Measurements from ENCODE around the gene HES5.

The HES5 gene

DNA sequence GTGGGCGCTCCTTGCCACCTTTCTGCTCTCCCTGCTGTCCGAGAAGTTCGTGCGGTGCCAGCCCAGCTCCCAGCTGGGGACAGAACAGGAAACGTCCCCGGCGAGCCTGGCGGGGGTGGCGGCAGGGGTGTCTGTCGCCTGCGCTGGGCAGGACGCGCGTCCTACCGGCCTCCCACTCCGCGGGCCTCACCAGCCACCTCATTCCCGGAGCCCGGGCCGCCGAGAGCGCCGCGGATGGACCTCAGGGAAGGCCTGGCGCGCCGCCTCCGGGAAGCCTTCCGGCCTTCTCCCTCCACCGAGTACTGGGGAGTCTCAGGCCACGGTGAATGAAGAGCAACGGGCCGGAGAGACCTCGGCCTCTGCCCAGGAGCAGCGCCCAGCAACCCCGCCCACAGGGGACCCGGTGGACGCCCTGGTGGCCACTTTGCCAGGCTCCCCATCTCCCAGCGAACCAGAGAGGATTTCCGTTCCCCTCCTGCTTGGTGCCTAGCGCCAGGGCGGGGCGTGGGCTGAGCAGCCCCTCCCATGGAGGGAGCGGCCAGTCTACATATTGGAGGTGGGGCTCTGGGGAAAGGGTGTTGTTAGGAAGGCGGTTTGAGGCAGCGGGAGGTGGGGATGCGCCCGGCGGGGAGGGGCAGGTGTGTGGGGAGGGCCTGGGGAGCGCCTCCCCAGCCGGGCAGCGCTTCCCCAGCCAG is 16.6 kb upstream of the HES5 start:
- peak; percentile 50 for DNase-seq (ENCODE audit: low read depth)

DNA sequence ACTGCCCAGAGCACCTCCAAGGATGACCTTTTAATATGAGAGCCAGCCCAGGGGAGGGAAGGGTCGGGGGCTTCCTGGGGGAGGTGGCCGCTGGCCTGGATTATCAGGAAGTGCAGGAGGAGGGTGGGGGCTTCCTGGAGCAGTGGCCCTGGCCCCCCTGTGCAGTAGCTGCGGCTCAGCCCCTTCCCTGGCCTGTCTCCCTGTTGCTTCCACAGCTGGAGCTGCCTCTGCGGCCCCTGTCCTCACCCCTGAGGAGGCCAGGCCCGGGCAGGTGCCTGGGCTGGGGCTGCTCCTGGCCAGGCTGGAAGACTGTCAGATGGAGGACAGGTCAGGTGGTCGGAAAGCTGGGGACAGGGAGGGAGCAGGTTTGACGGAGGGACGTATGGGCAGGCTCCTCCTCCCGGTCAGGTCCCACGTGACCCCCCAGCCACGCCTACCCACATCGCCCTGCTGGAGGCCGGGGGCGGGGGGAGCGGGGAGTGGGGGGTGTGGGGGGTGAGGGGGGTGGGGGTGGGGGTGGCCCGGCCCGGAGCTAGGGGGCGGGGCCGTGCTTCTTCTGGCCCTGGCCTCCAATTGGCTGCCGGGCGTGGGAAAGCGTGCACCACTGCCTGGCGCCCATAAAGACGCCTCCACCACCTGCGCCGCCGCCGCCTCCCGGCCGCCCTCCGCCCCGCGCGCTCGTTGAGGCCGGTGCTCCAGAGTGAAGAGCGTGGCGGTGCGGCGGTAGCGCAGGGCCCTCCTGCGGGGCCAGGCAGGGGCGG is 15.9 kb upstream of the HES5 start:
- DNase-seq (ENCODE audit: low read depth) = peak; percentile 32

DNA sequence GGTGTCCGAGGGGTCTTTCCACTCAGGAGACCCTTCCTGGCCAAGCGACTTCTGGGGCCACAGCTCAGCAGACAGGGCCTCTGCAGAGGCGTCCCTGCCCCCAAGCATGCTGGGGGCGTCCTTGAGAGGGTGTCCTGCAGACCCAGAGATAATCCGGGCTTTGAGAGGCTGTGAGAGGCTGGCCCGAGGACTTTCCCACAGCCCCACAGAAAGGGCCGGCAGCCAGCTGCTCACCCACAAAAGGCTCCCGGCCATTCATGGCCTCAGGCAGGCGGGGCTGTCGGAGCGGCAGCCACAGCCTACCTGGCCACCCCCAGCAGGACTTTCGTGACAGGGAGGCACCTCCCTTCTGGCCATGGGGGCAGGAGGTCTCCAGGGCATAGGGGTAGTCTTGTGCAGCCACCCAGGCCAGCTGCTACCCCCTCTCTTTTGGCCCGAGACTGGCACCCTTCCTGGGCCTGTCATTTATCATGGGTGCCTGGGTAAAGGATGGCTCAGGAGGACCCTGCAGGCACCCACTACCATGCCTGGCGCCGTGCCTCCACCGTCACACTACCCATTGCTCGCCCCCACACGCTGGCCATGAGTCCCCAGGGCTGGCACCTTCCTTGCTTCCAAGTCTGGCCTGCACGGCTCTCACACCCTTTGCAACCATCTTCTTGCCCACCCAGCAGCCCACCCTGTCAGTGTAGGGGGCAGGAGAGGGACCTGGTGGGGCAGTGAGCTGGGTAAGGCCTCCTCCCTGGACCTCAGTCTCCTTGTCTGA is 15.0 kb upstream of the HES5 start:
- no peak for DNase-seq (ENCODE audit: low read depth)

DNA sequence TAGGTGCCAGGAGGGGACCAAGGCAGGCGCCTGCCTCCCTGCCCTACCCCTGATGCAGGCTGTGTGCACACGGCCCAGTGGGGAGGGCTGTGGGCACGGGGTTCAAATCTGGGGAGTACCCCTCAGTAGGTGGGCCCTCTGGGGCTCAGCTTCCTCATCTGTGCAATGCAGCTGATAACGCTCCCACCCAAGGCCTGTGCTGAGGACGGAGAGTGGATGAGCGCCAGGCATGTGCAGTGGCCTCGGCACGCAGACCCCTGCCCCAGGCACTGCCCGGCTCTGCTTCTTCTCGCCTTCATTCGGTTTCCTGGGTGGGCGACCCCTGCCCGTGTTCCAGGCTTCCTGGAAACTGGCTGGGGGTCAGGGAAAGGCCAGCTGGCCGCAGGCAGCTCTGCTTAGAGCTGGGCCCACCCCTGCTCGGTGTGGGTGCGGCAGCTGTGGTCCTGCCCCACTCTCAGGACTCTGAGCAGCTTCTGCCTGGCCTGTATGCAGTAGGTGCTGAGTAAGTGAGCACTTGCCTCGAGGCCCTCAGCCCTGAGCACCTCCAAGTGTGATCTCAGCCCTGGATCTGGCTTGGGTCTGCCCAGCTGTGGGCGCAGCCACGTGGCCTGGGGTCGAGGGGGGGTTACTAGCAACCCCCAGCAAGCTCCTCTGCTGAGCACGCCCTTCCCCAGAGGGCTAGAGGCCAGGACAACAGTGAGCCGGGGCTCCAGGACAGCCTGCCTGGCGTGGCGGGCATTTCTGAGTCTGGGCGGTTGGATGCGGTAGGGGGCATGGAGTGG is 14.2 kb upstream of the HES5 start:
- no peak for DNase-seq (ENCODE audit: low read depth)

DNA sequence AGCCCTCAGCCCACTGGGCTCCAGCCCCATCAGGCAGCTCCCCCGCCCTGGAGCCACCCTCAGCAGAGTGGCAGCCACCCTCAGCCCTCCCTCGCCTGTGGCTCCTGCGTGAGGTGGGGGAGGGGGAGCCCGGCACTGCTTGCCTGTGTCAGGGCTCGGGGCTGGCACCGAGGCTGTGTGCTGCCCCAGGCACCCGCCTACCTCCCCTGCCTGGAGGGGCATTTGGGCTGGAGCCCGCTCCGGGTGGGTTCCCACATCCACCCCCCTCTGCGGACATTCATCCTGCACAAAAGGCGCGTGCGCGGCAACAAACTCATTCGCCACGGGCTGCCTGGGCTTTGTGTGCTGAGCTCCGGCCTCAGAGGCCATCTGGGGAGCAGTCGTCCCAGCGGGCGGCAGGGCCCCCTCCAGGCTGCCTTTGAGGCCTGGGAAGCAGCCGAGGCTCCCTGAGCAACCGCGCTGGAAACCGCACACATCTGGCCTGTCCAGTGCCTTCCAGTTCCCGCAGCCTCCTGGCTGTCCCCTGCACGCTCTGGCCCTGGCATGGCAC is 13.6 kb upstream of the HES5 start:
- peak; percentile 19 for DNase-seq (ENCODE audit: low read depth)

DNA sequence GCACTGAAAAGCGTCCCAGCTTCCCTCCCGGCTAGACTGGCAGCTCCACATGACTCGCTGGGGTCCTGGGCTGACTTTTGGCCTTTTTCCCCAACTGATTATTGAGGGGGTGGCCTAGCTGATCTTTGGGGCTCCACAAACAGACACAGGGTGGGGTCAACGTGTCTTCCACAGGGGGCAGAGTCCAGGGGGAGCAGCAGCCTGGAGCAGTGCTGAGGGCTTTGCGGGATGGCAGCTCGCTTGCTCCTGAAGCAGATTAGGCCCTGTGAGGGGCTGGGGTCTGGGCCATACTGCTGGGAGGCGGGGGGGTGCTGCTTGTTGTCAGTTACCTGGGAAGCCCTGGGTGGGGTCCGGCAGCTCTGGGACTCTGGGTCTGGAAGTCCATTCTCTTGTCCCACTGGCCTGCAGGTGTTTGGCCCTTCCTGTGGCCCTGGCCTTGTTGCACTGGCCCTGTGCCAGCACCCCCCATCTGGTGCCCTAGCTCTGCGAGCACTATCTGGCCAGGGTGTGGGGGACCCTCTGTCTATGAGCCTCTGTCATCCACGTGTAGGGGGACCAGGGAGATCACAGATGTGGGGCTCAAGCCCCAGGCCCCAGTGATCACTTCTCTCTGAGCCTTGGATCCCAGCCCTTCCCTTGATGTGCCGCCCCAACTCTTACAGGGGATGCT is 12.3 kb upstream of the HES5 start:
- no peak for DNase-seq (ENCODE audit: low read depth)

DNA sequence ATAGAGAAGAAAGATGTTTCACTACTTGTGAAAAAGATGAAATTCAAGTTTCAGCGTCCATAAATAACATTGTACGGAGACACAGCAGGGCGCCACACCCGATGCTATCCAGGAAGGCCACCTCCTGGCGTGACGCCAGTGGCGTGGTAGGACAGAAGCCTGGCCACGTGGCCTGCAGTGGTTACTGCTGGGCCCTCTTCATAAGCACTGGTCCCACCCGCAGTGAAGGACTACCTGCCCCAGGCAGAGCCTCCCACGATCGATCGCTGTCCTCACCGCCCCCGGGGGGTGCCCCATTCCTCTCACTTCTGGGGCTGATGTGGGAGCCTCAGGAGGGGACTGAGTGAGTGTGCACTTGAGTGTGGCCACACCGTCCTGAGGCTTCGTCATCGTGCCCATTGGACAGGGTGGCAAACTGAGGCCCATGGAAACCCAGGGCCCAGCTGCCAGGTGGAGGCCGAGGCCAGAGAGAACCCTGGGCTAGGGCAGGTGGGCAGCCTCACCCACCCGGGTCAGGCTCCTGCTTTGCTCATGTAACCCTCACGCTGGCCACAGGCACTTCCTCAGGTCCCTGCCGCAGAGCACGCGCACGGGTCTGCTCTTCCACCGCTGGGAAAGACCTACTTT is 11.7 kb upstream of the HES5 start:
- no peak for DNase-seq (ENCODE audit: low read depth)

DNA sequence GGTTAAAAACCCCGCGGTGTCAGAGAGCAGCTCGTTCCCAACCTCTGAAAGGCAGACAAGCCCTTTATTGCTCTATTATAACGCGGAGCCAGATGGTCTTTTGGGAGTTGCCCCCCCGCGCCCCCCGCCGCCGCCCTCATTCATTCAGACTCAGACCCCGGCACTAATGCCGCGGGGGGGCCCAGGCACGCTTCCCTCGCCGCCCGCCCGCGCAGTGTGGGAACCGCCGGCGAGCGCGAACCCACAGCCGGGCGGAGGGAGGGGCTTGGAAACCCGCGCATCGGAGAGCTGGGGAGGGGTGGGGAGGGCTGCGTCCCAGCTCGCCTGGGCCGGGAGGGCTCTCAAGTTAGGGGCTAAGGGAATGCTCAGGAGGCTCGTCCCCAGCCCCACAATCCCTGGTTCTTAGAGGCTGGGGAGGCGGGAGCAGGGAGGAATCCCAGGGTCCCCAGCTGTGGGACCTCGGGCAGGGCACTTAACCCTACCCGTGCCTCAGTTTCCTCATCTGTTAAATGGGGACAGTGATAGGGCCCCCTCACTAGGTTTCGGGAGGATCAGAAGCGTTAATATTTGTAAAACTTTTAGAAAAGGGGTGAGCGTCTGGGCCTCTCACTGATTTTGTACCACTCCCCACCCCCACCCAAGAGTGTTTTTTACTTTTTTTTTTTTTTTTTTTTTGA is 10.9 kb upstream of the HES5 start:
- no peak for DNase-seq (ENCODE audit: low read depth)

DNA sequence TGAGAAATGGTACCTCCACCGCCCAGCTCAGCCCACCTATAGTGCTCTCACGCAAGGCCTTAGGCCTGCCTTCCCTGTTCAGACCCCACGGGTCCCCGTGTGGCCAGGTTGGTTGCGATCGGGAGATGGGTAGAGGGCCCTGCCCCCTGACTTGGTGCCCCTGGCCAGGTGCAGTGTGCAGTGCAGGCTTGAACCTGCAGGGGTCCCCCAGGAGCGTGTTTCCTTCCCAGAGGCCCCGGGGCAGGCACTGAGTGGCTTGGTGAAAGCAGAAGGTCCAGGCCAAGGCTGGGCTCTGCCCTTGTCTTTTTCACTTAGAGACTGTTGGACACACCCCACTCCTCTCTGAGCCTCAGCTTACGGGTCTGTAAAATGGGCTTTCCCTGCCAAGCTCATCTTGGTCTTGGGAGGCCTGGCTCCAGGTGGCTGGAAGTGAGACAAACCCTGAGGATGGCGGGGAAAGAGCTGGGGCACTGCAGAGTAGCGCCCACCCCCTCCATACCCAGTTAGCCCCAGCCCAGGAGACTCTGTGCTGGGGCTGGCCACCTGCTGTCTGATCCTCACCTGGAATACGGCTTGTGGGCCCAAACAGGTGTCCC is 9.3 kb upstream of the HES5 start:
- no peak for DNase-seq (ENCODE audit: low read depth)

DNA sequence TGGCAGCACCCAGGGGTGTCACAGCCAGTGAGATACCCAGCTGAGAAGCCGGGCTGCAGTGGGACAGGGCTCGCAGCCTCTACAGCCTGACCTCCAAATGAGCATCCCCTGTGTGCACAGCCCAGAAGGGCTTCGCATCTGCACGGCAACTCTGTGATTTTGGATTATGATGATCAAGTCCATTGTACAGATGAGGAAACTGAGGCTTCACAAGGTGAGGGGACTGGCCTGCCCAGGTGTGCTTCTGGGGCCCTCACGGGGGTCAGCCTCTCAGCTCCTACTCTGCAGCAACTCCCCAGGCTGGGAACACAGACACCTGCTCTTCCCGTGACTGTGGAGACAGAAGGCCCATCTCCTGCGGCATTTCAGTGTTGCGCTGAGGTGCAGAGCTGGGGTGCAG is 8.8 kb upstream of the HES5 start:
- no peak for DNase-seq (ENCODE audit: low read depth)

DNA sequence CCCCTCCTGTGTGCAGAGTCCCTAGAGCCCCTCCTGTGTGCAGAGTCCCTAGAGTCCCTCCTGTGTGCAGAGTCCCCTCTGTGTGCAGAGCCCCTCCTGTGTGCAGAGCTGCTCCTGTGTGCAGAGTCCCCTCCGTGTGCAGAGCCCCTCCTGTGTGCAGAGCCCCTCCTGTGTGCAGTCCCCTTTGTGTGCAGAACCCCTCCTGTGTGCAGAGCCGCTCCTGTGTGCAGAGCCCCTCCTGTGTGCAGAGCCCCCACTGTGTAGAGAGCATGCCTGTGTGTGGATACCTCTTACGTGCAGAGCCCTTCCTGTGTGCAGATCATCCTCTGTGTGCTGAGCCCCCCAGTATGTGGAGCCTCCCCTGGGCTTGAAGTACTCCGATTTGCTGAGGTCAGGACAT is 8.3 kb upstream of the HES5 start:
- DNase-seq (ENCODE audit: low read depth) = no peak

DNA sequence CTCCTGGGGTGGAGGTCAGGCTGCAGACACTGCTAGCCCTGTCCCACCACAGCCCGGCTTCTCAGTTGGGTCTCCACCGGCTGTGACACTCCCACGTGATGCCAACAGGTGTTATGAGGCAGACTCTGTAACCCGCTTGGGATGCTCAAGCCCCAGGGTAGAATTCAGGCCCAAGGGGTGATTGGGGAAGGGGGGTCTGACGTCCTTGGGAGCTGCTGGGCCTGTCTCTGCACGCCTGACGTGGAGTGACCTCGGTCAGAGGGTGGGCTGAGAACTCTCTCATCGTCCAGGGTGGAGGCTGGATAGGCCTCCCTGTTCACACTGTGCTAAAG is 7.7 kb upstream of the HES5 start:
- DNase-seq (ENCODE audit: low read depth) = no peak

DNA sequence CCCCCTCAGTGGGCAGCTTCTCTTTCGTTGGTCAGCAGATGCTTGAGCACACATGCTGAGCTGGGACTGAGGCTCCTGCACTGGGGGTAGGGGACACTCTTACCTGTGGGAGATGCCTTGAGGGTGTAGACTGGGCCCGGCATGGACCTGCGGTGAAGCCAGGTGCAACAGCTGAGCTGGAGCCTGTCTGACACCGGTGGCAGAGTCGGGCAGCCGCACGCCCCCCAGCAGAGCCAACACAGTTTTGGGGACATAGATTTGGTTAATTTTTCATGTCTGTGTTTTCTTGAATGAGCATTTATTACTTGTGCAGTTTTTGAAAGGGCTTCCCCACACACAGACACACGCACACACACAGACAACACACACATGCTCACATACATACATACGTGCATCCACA is 5.9 kb upstream of the HES5 start:
- no peak for DNase-seq (ENCODE audit: low read depth)

DNA sequence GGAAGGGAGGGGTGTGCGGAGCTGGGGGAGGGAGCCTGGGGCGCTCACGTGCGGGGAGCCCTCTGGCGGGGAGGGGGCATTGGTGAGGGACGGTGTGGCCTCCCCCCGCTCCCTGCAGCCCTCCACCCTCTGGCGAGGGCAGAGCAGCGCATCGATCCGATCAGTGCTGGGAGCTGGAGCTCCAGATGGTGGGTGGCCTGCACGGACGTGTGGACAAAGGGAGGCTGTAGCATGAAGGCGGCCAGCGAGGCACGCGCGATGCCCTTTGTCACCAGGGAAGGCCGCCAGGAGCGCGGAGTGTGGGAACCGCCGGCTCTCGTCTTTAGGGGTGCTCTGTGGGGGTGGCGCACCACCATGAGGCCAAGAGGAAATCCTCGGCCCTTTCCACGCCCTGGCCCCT is 5.4 kb upstream of the HES5 start:
- no peak for DNase-seq (ENCODE audit: low read depth)

DNA sequence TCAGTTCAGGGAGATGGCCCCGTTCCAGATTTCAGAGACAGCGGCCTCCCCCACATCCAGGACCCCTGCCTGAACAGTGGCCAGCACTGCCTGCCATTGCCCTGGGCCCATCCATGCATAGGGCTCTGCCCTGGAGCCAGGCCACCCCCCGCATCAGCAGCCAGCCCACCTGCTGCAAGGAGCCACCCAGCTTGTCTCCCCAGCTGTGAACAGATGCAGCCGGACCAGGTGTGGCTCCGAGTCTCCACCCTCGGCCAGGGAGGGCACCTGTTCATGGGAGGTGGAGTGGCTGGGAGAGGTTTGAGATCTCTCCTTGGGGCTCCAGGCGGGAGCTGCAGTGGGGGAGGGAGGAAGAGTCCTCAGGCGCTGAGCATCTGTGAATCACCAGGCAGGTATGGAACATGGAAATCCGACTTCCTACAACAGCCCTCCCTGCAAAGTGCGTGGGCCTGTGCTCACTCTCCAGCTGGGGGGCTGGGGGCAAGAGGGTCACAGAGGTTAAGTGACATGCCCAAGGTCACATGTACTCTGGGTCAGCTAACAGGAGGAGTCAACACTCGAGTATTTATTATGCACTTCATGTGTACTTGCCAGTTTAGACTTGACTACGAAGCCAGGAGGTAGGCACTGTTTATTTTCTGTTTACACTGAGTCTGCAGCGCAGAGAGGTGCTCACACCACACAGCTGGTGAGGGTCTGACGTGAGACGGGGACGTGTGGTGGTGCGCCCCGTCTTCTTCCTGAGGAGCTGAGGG is 4.8 kb upstream of the HES5 start:
- DNase-seq (ENCODE audit: low read depth) = no peak

DNA sequence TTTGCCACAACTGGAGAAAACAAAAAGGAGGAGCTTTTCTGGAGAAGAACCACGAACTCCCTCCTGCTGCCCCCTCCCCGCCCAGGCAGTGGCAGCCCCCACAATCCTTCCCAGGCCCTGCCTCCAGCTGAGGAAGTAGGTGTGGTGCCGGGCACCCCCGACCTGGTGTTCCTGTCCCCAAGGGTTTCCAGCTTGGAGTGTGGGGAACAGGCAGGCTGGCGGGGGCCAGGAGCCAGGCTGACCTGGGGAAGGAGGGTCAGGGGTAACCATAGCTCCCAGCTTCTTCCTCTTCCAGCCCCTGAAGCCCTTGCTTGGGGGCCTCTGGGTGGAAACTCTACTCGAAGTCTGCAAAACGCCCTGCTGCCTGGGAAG is 4.2 kb upstream of the HES5 start:
- no peak for DNase-seq (ENCODE audit: low read depth)

DNA sequence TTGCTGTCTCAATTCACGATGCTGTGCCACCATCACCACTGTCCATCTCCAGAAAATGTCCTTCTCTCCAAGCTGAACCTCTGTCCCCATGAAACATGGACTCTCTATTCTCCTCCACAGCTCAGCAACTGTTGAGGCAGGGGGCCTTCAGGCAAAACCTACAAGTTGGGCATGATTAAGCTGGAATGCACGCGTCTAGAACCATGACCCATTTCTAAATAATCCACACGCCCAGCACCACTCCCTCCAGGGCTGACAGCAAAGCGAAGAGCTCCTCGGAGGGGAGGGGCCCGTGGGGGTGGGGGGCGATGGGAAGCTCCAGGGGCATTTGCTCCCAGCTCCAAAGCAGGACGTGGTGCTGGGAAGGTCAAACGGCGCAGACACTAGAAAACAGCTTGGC is 3.3 kb upstream of the HES5 start:
- DNase-seq (ENCODE audit: low read depth) = no peak

DNA sequence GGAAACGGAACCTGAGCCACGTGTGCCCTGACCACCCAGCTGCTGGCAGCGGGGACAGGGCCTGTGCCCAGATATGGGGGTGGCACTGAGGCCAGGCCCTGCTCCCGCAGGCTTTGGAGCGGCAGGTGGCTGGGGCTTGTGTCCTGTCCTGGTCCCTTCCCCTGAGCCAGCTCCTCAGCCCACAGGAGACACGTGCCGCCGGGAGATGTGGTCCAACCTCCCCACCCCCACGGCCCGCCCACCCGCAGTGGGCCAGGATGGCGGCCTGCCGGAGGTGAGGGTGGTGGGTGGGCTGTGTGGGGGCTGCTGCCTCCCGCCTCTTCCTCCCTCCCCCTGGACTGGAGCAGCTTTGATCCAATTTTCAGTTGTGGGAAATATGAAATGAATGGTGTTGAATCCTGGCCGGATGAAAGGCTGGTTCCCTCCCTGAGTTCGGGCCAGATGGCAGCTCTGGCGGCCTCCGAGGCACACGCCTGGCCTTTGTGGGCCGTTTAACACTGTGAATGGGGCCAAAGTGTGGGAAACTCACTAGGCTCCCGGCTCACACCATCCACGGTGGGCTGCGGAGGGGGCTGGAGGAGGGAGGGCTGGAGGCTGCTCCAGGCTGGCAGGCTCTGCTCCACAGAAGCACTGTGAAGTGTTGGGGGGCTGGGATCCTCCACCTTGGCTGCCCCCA is 2.6 kb upstream of the HES5 start:
- no peak for DNase-seq (ENCODE audit: low read depth)
